Liver (tissue), 3 donors: ENCODE measurements around the gene BAZ2B.

Experiments used
- CTCF ChIP-seq: fragments of 150-350 bp; IDR thresholded peaks from 2 replicates; pipeline ENCODE4 v1.5.1; 2017; ENCODE audit warnings: improper control_type of control experiment, low read depth, low read length; ENCODE audit not compliant: missing input control
- RAD21 ChIP-seq, 2 donors: IDR thresholded peaks; 2 replicates each; pipeline ENCODE4 v1.6.1; 2016; ENCODE audit warnings: antibody characterized with exemption in 2 of 2, mild to moderate bottlenecking in 2 of 2
- donor health status: healthy.
- donor health status: healthy.

GRCh38 chr2:159272156-159272555 lies 344.2 kb downstream of the BAZ2B start:
- TF ChIP-seq CTCF (no peak), RAD21 (IDR thresholded peaks at IDR 0.05) (no peak)
